Epithelial cell of proximal tubule (primary cell): ENCODE data around the gene FOLR3. TPM values are rescaled to one million over a fixed set of nuclear protein-coding genes. Genes with fewer than 3 reads are reported as not detected.

ENCODE experiments used
- DNase-seq: peaks from one replicate; pipeline ENCODE4 v3.0.0-alpha.2; 2011; ENCODE audit warnings: low read depth
- H3K4me3 ChIP-seq: 2 replicates; pipeline ENCODE4 v1.5.1; 2011; ENCODE audit warnings: low read depth, mild to moderate bottlenecking, low read length
- total RNA-seq: library from RNA; depleted of rRNA; stranded (reverse); fragments of >200 nt; gene quantifications from 2 replicates; pipeline ENCODE4 v1.2.3, GENCODE V29; 2015
- TF ChIP-seq, protein P1 (sequence below): conservative IDR thresholded peaks from 2 replicates; pipeline ENCODE4 v1.5.1; 2012; ENCODE audit warnings: low read depth, mild to moderate bottlenecking, low read length

Gene FOLR3
- total RNA-seq, 1 donor from 2014 or later, result not detected

GRCh38 chr11:72112978-72113808, 22.3 kb upstream of the FOLR3 start:
- DNase-seq, result no peak
- TF ChIP-seq, protein P1, sequence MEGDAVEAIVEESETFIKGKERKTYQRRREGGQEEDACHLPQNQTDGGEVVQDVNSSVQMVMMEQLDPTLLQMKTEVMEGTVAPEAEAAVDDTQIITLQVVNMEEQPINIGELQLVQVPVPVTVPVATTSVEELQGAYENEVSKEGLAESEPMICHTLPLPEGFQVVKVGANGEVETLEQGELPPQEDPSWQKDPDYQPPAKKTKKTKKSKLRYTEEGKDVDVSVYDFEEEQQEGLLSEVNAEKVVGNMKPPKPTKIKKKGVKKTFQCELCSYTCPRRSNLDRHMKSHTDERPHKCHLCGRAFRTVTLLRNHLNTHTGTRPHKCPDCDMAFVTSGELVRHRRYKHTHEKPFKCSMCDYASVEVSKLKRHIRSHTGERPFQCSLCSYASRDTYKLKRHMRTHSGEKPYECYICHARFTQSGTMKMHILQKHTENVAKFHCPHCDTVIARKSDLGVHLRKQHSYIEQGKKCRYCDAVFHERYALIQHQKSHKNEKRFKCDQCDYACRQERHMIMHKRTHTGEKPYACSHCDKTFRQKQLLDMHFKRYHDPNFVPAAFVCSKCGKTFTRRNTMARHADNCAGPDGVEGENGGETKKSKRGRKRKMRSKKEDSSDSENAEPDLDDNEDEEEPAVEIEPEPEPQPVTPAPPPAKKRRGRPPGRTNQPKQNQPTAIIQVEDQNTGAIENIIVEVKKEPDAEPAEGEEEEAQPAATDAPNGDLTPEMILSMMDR, result no peak
- peak overlapping the region; percentile 76 for H3K4me3 ChIP-seq

DNA sequence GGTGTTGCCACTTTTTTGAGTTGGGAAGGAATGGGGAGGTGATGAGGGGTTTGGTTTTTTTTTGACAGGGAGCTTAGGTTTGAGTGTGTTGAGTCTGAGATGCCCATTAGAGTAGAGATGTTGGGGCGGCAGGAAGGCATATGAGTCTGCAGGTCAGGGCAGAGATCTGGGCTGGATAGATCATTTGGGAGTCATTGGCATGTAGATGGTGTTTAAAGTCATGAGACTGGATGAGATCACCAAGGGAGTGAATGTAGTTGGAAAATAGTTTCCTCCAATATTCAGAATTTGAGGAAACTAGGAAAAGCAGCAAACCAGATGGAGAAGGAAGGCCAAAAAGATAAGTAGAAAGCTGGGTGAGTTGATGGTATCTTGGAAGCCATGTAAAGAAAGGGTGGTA, 21.0 kb upstream of the FOLR3 start:
- TF ChIP-seq, protein P1, result no peak
- no peak overlapping the region for H3K4me3 ChIP-seq
- no peak for DNase-seq

DNA sequence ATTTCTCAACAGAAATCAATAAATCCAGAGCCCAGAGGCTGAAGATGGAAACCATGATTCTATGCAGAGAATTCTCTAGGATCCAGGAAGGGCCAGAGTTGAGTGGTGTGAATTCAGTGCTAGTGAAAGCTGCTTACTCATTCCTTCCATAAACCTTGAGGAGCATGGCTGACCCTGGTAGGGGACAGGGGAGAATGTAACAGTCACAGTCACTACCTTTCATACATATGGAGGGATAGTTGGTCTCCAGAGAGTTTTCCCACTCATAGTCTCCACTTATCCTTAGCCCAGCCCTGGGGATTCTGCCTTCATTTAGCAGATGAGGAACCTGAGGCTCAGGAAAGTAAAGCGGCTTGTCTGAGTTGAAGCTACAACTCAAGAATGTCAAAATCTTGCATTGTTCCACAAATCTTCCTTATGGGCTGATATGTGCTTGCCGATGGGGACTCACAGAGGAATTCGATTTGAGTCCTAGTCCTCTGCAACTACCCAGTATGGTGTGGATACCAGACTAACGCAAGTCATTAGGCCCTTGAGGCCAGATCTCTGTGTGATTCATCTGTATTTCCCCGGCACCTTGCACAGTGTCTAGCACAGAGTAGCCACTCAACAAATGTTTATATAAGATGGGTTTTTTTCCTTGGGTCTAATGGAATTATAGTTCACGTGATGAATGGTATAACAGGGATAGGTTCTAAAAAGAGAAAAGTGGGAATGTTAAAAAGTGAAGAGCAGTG, 19.3 kb upstream of the FOLR3 start:
- TF ChIP-seq, protein P1, result no peak
- no peak overlapping the region for H3K4me3 ChIP-seq
- no peak for DNase-seq

DNA sequence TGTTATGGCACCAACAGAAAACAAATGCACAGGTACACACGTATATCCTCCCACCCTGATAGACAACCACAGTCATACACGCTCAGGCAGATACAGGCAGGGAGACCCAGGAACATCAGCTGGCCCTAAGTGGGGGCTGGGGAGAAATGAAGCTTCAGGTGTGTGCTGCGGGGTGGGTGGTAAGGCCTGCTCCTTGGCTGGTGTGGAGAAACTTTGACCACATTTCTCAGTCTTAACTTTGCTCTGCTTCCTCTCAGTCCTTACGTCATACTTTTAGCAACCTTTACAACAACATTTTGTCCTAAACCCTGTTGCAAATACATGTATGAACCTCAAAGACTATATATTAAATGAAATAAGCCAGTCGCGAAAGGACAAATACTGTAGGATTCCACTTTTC, 16.3 kb upstream of the FOLR3 start:
- no peak for DNase-seq
- TF ChIP-seq, protein P1, result no peak
- H3K4me3 ChIP-seq, result no peak overlapping the region

DNA sequence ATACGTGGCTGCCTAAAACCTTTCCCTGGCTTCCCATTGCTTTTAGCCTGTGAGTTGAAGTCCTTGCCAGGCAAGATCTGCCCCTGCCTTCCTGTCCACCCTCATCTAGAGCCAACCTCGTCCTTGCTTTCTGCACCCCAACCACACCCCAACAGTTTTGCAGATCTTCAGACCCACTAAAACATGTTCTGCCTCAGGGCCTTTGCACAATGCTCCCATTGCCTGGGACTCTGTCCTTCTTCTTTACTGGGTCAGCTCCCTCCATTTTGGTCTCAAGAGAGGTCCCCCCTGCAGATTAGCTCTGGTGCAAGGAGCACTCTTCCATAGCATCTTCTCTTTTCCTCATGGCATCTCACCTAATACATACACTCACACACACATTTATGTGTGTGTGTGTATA, 14.6 kb upstream of the FOLR3 start:
- H3K4me3 ChIP-seq, result no peak overlapping the region

DNA sequence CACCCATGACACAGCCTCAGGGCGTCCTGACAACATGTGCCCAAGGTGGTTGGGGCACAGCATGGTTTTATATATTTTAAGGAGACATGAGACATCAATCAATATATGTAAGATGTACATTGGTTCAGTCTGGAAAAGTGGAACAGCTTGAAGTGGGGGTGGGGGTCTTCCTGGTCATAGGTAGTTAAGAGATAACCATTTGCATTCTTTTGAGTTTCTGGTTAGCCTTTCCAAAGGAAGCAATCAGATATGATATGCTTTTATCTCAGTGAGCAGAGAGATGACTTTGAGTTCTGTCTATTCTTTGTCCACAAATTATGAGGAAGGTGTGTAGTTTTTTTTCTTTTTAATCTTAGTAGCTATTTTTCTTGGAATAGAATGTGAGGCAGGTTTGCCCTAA, 12.9 kb upstream of the FOLR3 start:
- DNase-seq, result no peak
- TF ChIP-seq, protein P1, result no peak
- H3K4me3 ChIP-seq, result no peak overlapping the region

More for the DNA sequence above, 14.6 kb upstream of the FOLR3 start:
- TF ChIP-seq, protein P1, result no peak
- DNase-seq, result no peak
